GM19238 (cell line): ENCODE data around the gene SLC22A2.
"Not testable (repeated sequence)": the region's sequence is repeated elsewhere in the genome, so short reads cannot be mapped to it uniquely, and the experiment has no call there.

Source experiments
- DNase-seq: peaks from one replicate; pipeline ENCODE4 v3.0.0; 2011; ENCODE audit warnings: low spot score; ENCODE audit not compliant: insufficient read length

SLC22A2 gene

DNA sequence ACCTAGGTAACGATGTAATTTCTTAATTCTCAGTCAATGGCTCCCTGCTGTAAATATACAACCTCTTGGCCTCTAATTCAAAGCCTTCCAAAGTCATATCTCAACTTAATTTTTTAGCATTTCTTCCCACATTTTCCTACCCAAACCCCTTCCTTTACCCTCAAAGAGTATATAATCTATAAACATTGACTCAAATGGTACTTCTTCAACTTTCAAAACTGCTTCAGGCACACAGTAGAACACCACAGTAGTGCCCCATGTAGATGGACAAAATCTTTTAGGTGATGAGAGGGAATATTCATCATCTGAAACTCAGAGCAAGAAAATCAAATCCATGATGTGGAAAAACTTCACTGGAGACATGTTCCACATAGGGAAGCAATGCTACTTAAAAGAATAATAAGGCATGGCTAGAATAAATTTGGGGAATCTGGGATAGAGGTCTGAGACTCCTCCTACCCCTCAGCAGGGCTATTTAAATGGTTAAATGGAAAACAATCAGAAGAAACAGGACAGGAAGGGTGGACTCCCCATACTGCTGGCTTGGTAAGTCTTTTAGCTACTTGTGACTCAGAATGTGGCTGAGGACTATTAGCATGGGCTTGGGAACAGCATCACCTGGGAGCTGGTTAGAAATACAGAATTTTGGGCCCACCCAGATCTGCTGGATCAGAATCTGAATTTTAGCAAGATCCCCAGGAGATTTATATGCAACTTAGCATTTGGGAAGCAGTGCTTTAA lies 6.4 kb downstream of the SLC22A2 start:
- DNase-seq, result no peak

DNA sequence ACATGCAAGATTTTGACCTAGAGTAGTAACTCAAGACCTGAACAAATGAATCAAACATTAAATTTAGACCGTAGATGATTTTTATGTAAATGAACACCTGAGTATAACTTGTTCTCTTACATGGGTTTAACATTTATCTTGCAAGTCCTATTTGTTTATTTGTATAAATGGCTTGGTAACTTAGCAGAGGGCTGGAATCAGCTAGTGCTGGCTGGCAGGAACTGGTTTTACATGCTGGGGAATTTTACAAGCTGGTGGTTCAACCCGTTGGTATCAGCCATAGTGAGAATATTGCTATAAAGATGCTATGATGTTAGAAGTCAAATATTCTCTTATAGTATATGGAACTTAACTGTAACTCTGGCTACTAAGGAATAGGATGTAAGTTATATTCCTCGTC lies 8.9 kb downstream of the SLC22A2 start:
- no peak for DNase-seq

GRCh38 chr6:160248538-160248937 lies 10.1 kb downstream of the SLC22A2 start:
- no peak for DNase-seq

- no peak for DNase-seq
Measured at GRCh38 chr6:160247457-160247883, 11.2 kb downstream of the SLC22A2 start.

DNA sequence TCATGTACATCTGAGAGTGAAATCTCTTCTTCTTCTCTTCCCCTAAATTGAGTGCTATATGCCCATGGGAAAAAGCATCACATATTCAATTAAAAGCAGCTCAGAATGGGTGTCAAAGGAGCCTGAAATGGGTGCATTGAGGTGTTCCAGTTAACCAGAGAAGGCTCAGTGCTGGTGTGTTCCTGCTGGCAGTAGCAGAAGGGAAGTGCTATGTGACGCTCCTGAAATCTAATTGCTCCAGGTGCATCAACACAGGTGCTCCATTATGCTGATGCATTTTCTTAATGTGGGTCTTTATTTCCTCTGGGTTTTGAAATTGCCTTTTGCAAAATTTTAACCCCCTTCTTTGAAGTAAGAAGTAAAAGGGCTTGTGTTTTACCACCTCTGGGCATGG lies 17.9 kb downstream of the SLC22A2 start:
- no peak for DNase-seq

DNA sequence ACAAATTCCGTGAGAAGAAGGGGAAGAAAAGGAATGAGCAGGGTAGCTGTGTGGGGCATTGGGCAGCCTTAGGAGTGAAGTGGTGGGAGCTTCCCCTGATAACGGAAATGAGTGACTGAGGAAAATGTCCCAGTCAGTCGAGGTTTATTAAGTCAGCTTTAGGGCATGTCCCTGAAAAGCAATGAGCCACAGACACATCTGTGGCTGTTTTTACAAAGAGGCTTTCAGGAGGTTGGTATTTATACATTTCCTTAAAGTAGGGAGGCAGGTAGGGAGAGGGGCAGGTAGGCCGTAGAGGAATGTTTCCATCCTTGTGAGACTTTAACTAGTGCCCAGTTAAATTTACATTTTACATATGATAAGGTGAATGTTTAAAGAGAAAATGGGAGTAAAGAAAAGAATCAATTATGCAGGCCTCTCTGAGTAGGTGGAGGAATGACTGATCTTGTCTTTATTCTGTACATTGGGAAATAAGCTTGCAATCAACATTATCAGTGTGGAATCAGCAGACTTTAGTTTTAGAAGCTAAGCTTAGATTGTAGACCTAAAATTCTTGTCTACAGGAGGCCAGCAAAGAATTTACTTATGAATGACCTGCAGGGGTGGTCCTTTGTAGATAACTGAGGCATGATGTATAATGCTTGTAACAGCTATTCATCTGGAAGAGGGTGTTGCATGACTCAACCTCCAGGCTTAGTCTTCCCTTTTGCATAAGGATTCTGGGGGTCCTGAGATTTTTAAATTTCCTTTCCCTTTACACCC lies 18.5 kb downstream of the SLC22A2 start:
- DNase-seq, result no peak

DNA sequence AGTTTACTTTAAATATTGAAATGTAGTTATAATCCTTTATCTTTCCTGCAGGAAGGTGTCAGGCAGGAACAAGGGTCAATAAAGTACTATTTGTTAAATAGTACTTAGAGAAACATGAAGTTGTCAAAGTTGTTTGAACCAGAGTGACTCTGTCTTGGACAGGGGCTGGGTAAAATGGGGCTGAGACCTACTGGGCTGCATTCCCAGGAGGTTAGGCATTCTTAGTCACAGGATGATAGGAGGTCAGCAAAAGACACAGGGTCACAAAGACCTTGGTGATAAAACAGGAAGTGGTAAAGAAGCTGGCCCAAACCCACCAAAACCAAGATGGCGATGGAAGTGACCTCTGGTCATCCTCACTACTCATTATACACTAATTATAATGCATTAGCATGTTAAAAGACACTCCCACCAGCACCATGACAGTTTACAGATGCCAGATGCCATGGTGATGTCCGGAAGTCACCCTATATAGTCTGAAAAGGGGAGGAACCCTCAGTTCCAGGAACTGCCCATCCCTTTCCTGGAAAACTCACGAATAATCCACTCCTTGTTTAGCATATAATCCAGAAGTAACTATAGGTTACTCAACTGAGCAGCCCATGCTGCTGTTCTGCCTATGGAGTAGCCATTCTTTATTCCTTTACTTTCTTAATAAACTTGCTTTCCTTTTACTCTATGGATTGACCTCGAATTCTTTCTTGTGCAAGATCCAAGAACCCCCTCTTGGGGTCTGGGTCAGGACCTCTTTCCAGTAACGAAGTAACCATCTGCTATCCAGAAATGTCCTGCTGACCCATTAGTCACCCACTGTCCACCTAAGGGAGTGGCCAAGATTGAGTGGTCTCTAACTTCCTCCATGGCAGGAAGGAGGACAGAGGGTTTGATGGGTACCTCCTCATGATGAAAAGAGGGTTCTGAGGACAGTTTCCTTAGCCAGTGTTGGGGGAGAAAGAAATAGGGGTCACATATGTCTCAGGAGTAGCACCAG lies 19.6 kb downstream of the SLC22A2 start:
- DNase-seq, result no peak

- DNase-seq, result no peak
Measured at GRCh38 chr6:160238278-160238711, 20.3 kb downstream of the SLC22A2 start.

GRCh38 chr6:160237597-160238275 lies 20.9 kb downstream of the SLC22A2 start:
- not testable (repeated sequence) for DNase-seq

GRCh38 chr6:160236235-160236872 lies 22.3 kb downstream of the SLC22A2 start:
- DNase-seq, result not testable (repeated sequence)

DNA sequence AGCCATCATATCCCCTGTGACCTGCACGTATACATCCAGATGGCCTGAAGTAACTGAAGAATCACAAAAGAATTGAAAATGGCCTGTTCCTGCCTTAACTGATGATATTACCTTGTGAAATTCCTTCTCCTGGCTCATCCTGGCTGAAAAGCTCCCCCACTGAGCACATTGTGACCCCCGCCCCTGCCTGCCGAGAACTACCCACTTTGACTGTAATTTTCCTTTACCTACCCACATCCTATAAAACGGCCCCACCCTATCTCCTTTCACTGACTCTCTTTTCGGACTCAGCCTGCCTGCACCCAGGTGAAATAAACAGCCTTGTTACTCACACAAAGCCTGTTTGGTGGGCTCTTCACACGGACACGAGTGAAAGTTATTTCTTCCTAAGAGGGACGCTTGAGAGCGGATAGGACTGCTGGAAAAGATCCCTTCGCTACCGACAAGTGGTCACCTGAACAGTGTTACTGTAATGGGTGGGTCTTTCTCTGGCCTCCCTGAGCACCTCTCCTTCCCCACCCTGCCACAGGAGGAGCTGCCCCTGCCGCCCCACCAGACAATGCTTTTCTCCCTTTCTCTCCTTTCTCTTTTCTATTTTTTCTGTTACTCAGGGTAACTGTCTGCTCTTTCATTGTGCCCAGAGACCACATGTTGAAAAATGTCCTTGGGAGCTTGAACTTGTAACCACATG lies 24.5 kb downstream of the SLC22A2 start:
- DNase-seq, result not testable (repeated sequence)

DNA sequence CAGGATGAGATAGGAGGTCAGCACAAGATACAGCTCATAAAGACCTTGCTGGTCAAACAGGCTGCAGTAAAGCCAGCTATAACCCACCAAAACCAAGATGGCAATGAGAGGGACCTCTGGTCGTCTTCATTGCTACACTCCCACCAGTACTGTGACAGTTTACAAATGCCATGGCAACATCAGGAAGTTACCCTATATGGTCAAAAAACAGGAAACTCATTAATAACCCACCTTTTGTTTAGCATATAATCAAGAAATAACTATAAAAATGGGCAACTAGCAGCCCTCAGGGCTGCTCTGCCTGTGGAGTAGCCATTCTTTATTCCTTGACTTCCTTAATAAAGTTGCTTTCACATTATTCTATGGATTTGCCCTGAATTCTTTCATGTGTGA lies 30.9 kb downstream of the SLC22A2 start:
- no peak for DNase-seq

- DNase-seq, result no peak
Measured at GRCh38 chr6:160227038-160227768, 31.4 kb downstream of the SLC22A2 start.

- DNase-seq, result no peak
Measured at GRCh38 chr6:160226118-160226591, 32.5 kb downstream of the SLC22A2 start.

- no peak for DNase-seq
Measured at GRCh38 chr6:160224639-160225237, 33.9 kb downstream of the SLC22A2 start.

GRCh38 chr6:160222491-160222890 lies 36.1 kb downstream of the SLC22A2 start:
- DNase-seq, result no peak

- no peak for DNase-seq
Measured at GRCh38 chr6:160221918-160222317, 36.7 kb downstream of the SLC22A2 start.

DNA sequence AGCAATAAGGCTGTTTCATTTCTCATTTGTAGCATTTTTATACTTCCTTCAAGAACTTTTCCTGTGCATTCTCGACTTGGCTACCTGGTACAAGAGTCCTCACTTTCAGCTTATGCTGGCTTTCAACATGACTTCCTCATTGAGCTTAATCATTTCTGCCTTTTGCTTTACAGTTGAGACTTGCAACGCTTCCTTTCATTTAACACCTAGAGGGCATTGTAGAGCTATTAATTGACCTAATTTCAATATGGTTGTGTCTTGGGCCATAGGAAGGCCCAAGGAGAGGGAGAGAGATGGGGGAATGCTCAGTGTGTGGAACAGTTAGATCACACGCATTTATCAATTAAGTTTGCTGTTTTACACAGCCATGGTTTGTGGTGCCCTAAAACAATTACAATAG lies 37.2 kb downstream of the SLC22A2 start:
- no peak for DNase-seq

DNA sequence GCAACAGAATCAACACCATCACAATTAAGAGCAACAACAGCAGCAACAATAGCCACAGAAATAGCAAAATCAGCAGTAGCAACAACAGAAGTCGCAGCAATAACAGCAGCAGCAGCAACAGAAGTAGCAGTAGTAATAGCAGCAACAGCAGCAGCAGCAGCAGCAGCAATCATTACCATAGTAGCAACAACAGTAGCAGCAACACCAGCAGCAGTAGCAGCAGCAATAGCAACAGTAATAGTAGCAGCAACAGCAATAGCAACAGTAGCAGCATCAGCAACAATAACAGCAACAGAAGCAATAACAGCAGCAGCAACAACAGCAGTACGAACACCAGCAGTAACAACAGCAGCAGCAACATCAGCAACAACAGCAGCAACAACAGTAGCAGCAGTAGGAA lies 39.8 kb downstream of the SLC22A2 start:
- no peak for DNase-seq
